CD4-positive, alpha-beta T cell (primary cell): ENCODE results near the gene BCL2L1. TPM values are rescaled to one million over a fixed set of nuclear protein-coding genes. Genes with fewer than 3 reads are reported as not detected.
"Not testable (repeated sequence)": the region's sequence is repeated elsewhere in the genome, so short reads cannot be mapped to it uniquely, and the experiment has no call there.

Experiments used
- ATAC-seq: fragments of 200-7000 bp; cut with Tn5 transposase; one replicate; pipeline ENCODE4 v1.10.0; 2022; ENCODE audit warnings: mild to moderate bottlenecking; ENCODE audit not compliant: poor library complexity
- CTCF ChIA-PET: fragments of 350-600 bp; sonication (Branson Sonifier 250); formaldehyde crosslinking; loops from one replicate; lab custom pipeline; 2021; ENCODE audit warnings: antibody characterized with exemption, inconsistent platforms; lab: Charles Lee
- POLR2A ChIA-PET: fragments of 350-600 bp; sonication (Branson Sonifier 250); formaldehyde crosslinking; loops from one replicate; lab custom pipeline; 2021; ENCODE audit warnings: antibody characterized with exemption, inconsistent platforms; lab: Charles Lee
- DNase-seq, 14 experiments: peaks; one replicate each; pipeline ENCODE4 v3.0.0-alpha.2; 2013 to 2020; ENCODE audit warnings: mixed read lengths in 2 of 14
- H3K27ac ChIP-seq, 2 donors: one replicate each; pipeline versions ENCODE4 v1.5.1 to v1.7.0; 2013; ENCODE audit warnings: low read length in 2 of 2, low read depth in 1 of 2, mild to moderate bottlenecking in 1 of 2
- H3K27me3 ChIP-seq, 2 experiments: 1 replicate in 1 of 2; 2 replicates in 1 of 2; pipeline versions ENCODE4 v1.6.1 to v1.7.0; 2013; ENCODE audit warnings: low read length in 2 of 2, control low read depth in 1 of 2, mild to moderate bottlenecking in 1 of 2, moderate library complexity in 1 of 2; ENCODE audit not compliant: insufficient read depth in 2 of 2, control insufficient read depth in 1 of 2
- H3K36me3 ChIP-seq: one replicate; pipeline ENCODE4 v1.6.1; 2013; ENCODE audit warnings: low read length, control low read depth; ENCODE audit not compliant: insufficient read depth
- H3K4me1 ChIP-seq: one replicate; pipeline ENCODE4 v1.6.1; 2013; ENCODE audit warnings: low read length, control low read depth; ENCODE audit not compliant: insufficient read depth
- H3K4me3 ChIP-seq: one replicate; pipeline ENCODE4 v1.5.1; 2013; ENCODE audit warnings: mild to moderate bottlenecking, low read length, moderate library complexity
- H3K9me3 ChIP-seq, 2 experiments: 1 replicate in 1 of 2; 2 replicates in 1 of 2; pipeline versions ENCODE4 v1.6.1 to v1.7.0; 2013; ENCODE audit warnings: low read length in 2 of 2, mild to moderate bottlenecking in 2 of 2, control low read depth in 1 of 2, moderate library complexity in 1 of 2; ENCODE audit not compliant: control insufficient read depth in 1 of 2, insufficient read depth in 1 of 2
- H3K27ac Mint-ChIP-seq: one replicate; pipeline ENCODE4 v1.8.0; 2020; ENCODE audit warnings: mixed read lengths
- H3K27me3 Mint-ChIP-seq: one replicate; pipeline ENCODE4 v1.8.0; 2021; ENCODE audit warnings: mixed read lengths
- H3K36me3 Mint-ChIP-seq: one replicate; pipeline ENCODE4 v1.8.0; 2021; ENCODE audit warnings: low read depth, mixed read lengths
- H3K4me1 Mint-ChIP-seq: one replicate; pipeline ENCODE4 v1.8.0; 2021; ENCODE audit warnings: low read depth, mixed read lengths
- H3K4me3 Mint-ChIP-seq: one replicate; pipeline ENCODE4 v1.8.0; 2020; ENCODE audit warnings: mild to moderate bottlenecking, mixed read lengths
- H3K9me3 Mint-ChIP-seq: one replicate; pipeline ENCODE4 v1.8.0; 2020; ENCODE audit warnings: mixed read lengths
- intact Hi-C, 2 experiments: fragments of 100-400 bp; cut with DNase I in 1 of 2; cut with micrococcal nuclease in 1 of 2; formaldehyde crosslinking; loops; one replicate each; pipeline versions ENCODE4 v1.15.1 to v1.9.0; 2023 to 2025; cut with DNase I, micrococcal nuclease
- total RNA-seq, 174 experiments: library from RNA in 2 of 174; stranded (reverse) in 2 of 174; gene quantifications; one replicate each; pipeline ENCODE4 v1.2.3 and lab custom pipeline; 2021 to 2026
- TF ChIP-seq, protein P1 (sequence below): fragments of 200-600 bp; IDR thresholded peaks from one replicate; pipeline ENCODE4 v1.8.0; 2022; ENCODE audit warnings: antibody characterized with exemption, mild to moderate bottlenecking

Gene BCL2L1
- total RNA-seq, 2 experiments from 2014 or later, result 11.8 to 11.9 TPM

DNA sequence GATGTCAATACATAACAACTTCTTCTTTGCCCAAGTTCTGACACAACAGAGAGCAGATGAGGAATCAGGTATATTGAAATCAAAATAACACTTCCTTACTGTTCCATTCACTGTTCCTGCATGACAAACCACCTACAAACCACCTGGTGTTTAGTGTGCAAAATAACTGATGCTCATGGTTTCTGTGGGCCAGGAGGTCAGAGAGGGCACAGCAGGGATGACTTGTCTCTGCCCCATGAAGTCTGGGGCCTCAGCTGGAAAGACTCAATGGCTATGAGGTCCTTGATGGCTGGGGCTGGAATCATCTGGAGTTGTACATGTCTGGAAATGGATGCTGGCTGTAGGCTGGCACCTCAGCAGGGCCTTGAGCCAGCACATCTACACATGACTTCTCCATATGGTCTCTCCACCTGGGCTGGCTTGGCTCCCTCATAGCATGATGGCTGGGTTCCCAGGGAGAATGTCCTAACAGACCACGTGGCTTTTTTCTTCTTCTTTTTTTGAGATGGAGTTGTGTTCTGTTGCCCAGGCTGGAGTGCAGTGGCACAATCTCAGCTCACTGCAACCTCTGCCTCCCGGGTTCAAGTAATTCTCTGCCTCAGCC, 92.4 kb downstream of the BCL2L1 start:
- H3K9me3 Mint-ChIP-seq, result no peaks in the 10 kb centered on the region
- Histone ChIP-seq H3K27me3 (no peaks in the 10 kb centered on the region), H3K4me1 (peaks cover 2% of the 10 kb centered on the region), H3K9me3 (no peaks in the 10 kb centered on the region), H3K27ac (no peak overlapping the region), H3K4me3 (no peak overlapping the region), H3K36me3 (no peaks in the 10 kb centered on the region)
- H3K27ac Mint-ChIP-seq, result no peak overlapping the region
- intact Hi-C loops, result no loop called here
- POLR2A ChIA-PET, result no interaction called here
- H3K36me3 Mint-ChIP-seq, result no peaks in the 10 kb centered on the region
- no peak for ATAC-seq
- H3K4me1 Mint-ChIP-seq, result no peaks in the 10 kb centered on the region
- no peak overlapping the region for H3K4me3 Mint-ChIP-seq
- TF ChIP-seq, protein P1, sequence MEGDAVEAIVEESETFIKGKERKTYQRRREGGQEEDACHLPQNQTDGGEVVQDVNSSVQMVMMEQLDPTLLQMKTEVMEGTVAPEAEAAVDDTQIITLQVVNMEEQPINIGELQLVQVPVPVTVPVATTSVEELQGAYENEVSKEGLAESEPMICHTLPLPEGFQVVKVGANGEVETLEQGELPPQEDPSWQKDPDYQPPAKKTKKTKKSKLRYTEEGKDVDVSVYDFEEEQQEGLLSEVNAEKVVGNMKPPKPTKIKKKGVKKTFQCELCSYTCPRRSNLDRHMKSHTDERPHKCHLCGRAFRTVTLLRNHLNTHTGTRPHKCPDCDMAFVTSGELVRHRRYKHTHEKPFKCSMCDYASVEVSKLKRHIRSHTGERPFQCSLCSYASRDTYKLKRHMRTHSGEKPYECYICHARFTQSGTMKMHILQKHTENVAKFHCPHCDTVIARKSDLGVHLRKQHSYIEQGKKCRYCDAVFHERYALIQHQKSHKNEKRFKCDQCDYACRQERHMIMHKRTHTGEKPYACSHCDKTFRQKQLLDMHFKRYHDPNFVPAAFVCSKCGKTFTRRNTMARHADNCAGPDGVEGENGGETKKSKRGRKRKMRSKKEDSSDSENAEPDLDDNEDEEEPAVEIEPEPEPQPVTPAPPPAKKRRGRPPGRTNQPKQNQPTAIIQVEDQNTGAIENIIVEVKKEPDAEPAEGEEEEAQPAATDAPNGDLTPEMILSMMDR, result no peak
- no peaks in the 10 kb centered on the region for H3K27me3 Mint-ChIP-seq
- no peak for DNase-seq
- CTCF ChIA-PET, result no interaction called here

DNA sequence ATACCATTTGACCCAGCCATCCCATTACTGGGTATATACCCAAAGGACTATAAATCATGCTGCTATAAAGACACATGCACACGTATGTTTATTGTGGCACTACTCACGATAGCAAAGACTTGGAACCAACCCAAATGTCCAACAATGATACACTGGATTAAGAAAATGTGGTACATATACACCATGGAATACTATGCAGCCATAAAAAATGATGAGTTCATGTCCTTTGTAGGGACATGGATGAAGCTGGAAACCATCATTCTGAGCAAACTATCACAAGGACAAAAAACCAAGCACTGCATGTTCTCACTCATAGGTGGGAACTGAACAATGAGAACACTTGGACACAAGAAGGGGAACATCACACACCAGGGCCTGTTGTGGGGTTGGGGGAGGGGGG, 94.6 kb downstream of the BCL2L1 start:
- H3K4me3 Mint-ChIP-seq, H3K27ac ChIP-seq, H3K4me3 ChIP-seq, POLR2A ChIA-PET, H3K4me1 ChIP-seq, H3K27me3 Mint-ChIP-seq, H3K27ac Mint-ChIP-seq, CTCF ChIA-PET, H3K9me3 Mint-ChIP-seq, intact Hi-C loops, ATAC-seq, H3K9me3 ChIP-seq, H3K36me3 ChIP-seq, H3K4me1 Mint-ChIP-seq, H3K36me3 Mint-ChIP-seq, DNase-seq, H3K27me3 ChIP-seq: not testable (repeated sequence)

DNA sequence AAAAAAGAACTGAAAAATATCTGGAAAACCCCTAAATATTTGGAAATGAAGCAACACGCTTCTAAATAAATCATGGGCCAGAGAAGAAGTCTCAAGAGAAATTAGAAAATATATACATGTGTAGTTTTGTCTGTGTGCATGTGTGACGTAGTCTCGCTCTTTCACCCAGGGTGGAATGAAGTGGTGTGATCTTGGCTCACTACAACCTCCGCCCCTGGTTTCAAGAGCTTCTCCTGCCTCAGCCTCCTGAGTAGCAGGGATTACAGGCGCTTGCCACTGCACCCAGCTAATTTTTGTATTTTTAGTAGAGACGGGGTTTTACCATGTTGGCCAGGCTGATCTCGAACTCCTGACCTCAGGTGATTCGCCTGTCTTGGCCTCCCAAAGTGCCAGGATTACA, 96.1 kb downstream of the BCL2L1 start:
- H3K9me3 Mint-ChIP-seq, ATAC-seq, H3K27me3 Mint-ChIP-seq, H3K9me3 ChIP-seq, H3K27ac Mint-ChIP-seq, H3K4me1 ChIP-seq, H3K4me1 Mint-ChIP-seq, H3K36me3 Mint-ChIP-seq, intact Hi-C loops, H3K36me3 ChIP-seq, DNase-seq, H3K27me3 ChIP-seq, H3K4me3 Mint-ChIP-seq, POLR2A ChIA-PET, H3K4me3 ChIP-seq, H3K27ac ChIP-seq: not testable (repeated sequence)
- CTCF ChIA-PET, result interaction anchor here (1.1 kb wide), 1 partner anchor 64 kb away, joined by 3 read pairs; no protein-coding TSS in a partner anchor

DNA sequence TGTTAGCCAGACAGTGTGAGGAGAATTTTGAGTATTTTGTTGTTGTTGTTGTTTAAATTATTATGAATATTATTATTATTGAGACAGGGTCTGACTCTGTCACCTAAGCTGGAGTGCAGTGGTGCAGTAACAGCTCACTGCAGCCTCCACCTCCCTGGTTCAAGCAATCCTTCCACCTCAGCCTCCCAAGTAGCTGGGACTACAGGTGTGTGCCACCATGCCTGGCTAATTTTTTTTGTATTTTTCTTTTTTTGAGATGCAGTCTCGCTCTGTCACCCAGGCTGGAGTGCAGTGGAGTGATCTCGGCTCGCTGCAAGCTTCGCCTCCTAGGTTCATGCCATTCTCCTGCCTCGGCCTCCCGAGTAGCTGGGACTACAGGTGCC, 99.6 kb downstream of the BCL2L1 start:
- H3K4me3 Mint-ChIP-seq, H3K4me1 Mint-ChIP-seq: not testable (repeated sequence)

More for the DNA sequence above, 99.6 kb downstream of the BCL2L1 start:
- H3K9me3 ChIP-seq, POLR2A ChIA-PET, H3K27ac ChIP-seq, H3K27ac Mint-ChIP-seq, H3K4me3 ChIP-seq, H3K27me3 ChIP-seq, H3K9me3 Mint-ChIP-seq, H3K4me1 ChIP-seq, ATAC-seq, H3K36me3 ChIP-seq, intact Hi-C loops, H3K36me3 Mint-ChIP-seq, H3K27me3 Mint-ChIP-seq, DNase-seq: not testable (repeated sequence)
- CTCF ChIA-PET, result interaction anchor here (3.0 kb wide), 1 partner anchor 10 kb away, joined by 12 read pairs; no protein-coding TSS in a partner anchor
